Vagina (tissue), 2 donors: ENCODE measurements around the gene MAPK11.

Experiments
- POLR2AphosphoS5 ChIP-seq, 2 donors: sonication (generic); formaldehyde crosslinking; IDR thresholded peaks; one replicate each; pipeline ENCODE4 v1.9.0; 2017; ENCODE audit warnings: antibody characterized with exemption in 2 of 2, mild to moderate bottlenecking in 2 of 2, low read depth in 1 of 2; ENCODE audit not compliant: insufficient read depth in 1 of 2
- TF ChIP-seq, protein P1 (sequence below), 3 experiments: fragments of 450-650 bp in 2 of 3; fragments of 200-600 bp in 1 of 3; sonication (generic) in 1 of 3; IDR thresholded peaks; one replicate each; pipeline ENCODE4 v1.5.1; 2017 to 2019; ENCODE audit warnings: antibody characterized with exemption in 3 of 3, mild to moderate bottlenecking in 2 of 3, moderate library complexity in 2 of 3

DNA sequence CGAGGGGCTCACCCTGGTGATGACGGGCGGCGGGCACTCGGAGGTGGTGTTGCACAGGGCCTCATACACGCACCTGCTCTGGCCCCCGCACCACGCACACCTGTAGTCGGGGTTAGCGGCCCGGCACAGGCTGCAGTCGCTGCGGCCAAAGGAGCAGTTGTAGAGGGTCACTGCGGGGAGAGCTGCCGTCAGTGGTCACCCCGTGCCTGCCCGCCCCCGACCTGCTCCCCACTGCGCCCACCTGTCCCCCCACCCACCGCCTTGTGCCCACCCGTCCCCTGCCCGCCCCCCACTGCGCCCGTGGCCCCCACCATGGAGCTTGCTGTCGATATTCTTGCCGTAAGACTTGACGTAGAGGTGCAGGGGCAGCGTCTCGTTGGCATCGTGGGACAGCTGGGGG lies 13.6 kb upstream of the MAPK11 start:
- TF ChIP-seq, protein P1, sequence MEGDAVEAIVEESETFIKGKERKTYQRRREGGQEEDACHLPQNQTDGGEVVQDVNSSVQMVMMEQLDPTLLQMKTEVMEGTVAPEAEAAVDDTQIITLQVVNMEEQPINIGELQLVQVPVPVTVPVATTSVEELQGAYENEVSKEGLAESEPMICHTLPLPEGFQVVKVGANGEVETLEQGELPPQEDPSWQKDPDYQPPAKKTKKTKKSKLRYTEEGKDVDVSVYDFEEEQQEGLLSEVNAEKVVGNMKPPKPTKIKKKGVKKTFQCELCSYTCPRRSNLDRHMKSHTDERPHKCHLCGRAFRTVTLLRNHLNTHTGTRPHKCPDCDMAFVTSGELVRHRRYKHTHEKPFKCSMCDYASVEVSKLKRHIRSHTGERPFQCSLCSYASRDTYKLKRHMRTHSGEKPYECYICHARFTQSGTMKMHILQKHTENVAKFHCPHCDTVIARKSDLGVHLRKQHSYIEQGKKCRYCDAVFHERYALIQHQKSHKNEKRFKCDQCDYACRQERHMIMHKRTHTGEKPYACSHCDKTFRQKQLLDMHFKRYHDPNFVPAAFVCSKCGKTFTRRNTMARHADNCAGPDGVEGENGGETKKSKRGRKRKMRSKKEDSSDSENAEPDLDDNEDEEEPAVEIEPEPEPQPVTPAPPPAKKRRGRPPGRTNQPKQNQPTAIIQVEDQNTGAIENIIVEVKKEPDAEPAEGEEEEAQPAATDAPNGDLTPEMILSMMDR (IDR thresholded peaks at IDR 0.05) = no peak
- TF ChIP-seq POLR2AphosphoS5 (IDR thresholded peaks at IDR 0.05; ENCODE audit: insufficient read depth in 1 of 2, low read depth in 1 of 2) = no peak
